IMR-90 (cell line): ENCODE data around the gene GLRA3. TPM values are rescaled to one million over a fixed set of nuclear protein-coding genes. Genes with fewer than 3 reads are reported as not detected.

ENCODE experiments used
- ATAC-seq: fragments of 200-7000 bp; cut with Tn5 transposase; 2 replicates; pipeline ENCODE4 v1.9.1; 2020; ENCODE audit warnings: low read depth, mild to moderate bottlenecking, moderate library complexity
- BruUV-seq: library from RNA; stranded (reverse); fragments of 400-500 nt; replicated peaks from 2 replicates; lab custom pipeline; 2021; lab: Mats Ljungman, UMichigan
- CTCF ChIA-PET: fragments of 300-600 bp; formaldehyde crosslinking; extraction: SDS; loops from one replicate; lab custom pipeline; 2021; ENCODE audit warnings: antibody characterized with exemption; lab: Yijun Ruan, JAX
- POLR2A ChIA-PET: fragments of 300-600 bp; sonication (Branson Sonifier 250); formaldehyde crosslinking; loops from one replicate; lab custom pipeline; 2022; ENCODE audit warnings: antibody characterized with exemption; ENCODE audit not compliant: unreplicated experiment; lab: Charles Lee
- DNase-seq: peaks from one replicate; pipeline ENCODE4 v3.0.0; 2013
- H2AFZ ChIP-seq: replicated peaks from 2 replicates; pipeline ENCODE3; 2013; ENCODE audit warnings: low read length, mild to moderate bottlenecking; ENCODE audit not compliant: poor library complexity
- H2AK5ac ChIP-seq: 2 replicates; pipeline ENCODE4 v1.6.1; 2013; ENCODE audit warnings: low read depth, low read length, inconsistent platforms
- H2AK9ac ChIP-seq: replicated peaks from 2 replicates; pipeline ENCODE3; 2013; ENCODE audit warnings: mild to moderate bottlenecking, low read depth, low read length, moderate library complexity; ENCODE audit not compliant: poor library complexity
- H2BK120ac ChIP-seq: 2 replicates; pipeline ENCODE4 v1.6.1; 2013; ENCODE audit warnings: low read depth, low read length, inconsistent platforms
- H2BK15ac ChIP-seq: 3 replicates; pipeline ENCODE4 v1.6.1; 2013; ENCODE audit warnings: low read depth, low read length, inconsistent platforms
- H2BK20ac ChIP-seq: 2 replicates; pipeline ENCODE4 v1.6.1; 2013; ENCODE audit warnings: low read depth, mild to moderate bottlenecking, inconsistent platforms, low read length, moderate library complexity
- H2BK5ac ChIP-seq: 2 replicates; pipeline ENCODE4 v1.6.1; 2013; ENCODE audit warnings: mild to moderate bottlenecking, low read depth, low read length, inconsistent platforms; ENCODE audit not compliant: poor library complexity, severe bottlenecking
- H3K14ac ChIP-seq: replicated peaks from 2 replicates; pipeline ENCODE4 v1.6.1; 2013; ENCODE audit warnings: low read depth, low read length, inconsistent platforms
- H3K18ac ChIP-seq: 2 replicates; pipeline ENCODE4 v1.6.1; 2013; ENCODE audit warnings: low read depth, low read length, control low read depth
- H3K23ac ChIP-seq: 2 replicates; pipeline ENCODE4 v1.6.1; 2013; ENCODE audit warnings: low read depth, low read length, inconsistent platforms
- H3K27ac ChIP-seq: 2 replicates; pipeline ENCODE4 v1.5.1; 2013; ENCODE audit warnings: mild to moderate bottlenecking, control low read depth, low read length; ENCODE audit not compliant: insufficient read depth
- H3K27me3 ChIP-seq: 2 replicates; pipeline ENCODE4 v1.6.1; 2013; ENCODE audit warnings: low read length; ENCODE audit not compliant: control insufficient read depth, insufficient read depth
- H3K36me3 ChIP-seq: 2 replicates; pipeline ENCODE4 v1.6.1; 2013; ENCODE audit warnings: low read length, mixed read lengths; ENCODE audit not compliant: control insufficient read depth, insufficient read depth
- H3K4ac ChIP-seq: 2 replicates; pipeline ENCODE4 v1.6.1; 2013; ENCODE audit warnings: low read depth, low read length, inconsistent platforms
- H3K4me1 ChIP-seq: 2 replicates; pipeline ENCODE4 v1.6.1; 2013; ENCODE audit warnings: low read length, mixed read lengths; ENCODE audit not compliant: control insufficient read depth, insufficient read depth
- H3K4me2 ChIP-seq: 2 replicates; pipeline ENCODE4 v1.6.1; 2013; ENCODE audit warnings: low read depth, mild to moderate bottlenecking, control low read depth, low read length, moderate library complexity
- H3K4me3 ChIP-seq: 2 replicates; pipeline ENCODE4 v1.5.1; 2013; ENCODE audit warnings: low read depth, mild to moderate bottlenecking, control low read depth, low read length, moderate library complexity; ENCODE audit not compliant: insufficient read depth
- H3K56ac ChIP-seq: 2 replicates; pipeline ENCODE4 v1.6.1; 2013; ENCODE audit warnings: low read length, inconsistent platforms; ENCODE audit not compliant: insufficient read depth; ENCODE audit errors: extremely low read depth
- H3K79me1 ChIP-seq, 2 experiments: 2 replicates each; pipeline ENCODE4 v1.6.1; 2013; ENCODE audit warnings: low read length in 2 of 2, inconsistent platforms in 1 of 2, low read depth in 1 of 2
- H3K9ac ChIP-seq: 2 replicates; pipeline ENCODE4 v1.6.1; 2013; ENCODE audit warnings: low read depth, low read length, control low read depth
- H3K9me1 ChIP-seq: 2 replicates; pipeline ENCODE4 v1.6.1; 2013; ENCODE audit warnings: low read length, inconsistent platforms; ENCODE audit not compliant: insufficient read depth
- H3K9me3 ChIP-seq: 2 replicates; pipeline ENCODE4 v1.6.1; 2013; ENCODE audit warnings: low read length; ENCODE audit not compliant: control insufficient read depth, insufficient read depth
- H4K20me1 ChIP-seq: 2 replicates; pipeline ENCODE4 v1.6.1; 2013; ENCODE audit warnings: low read length, inconsistent platforms; ENCODE audit not compliant: insufficient read depth
- H4K5ac ChIP-seq: 2 replicates; pipeline ENCODE4 v1.6.1; 2013; ENCODE audit warnings: mild to moderate bottlenecking, low read depth, low read length, control low read depth
- H4K8ac ChIP-seq, 2 experiments: 2 replicates each; pipeline ENCODE4 v1.6.1; 2013; ENCODE audit warnings: low read depth in 2 of 2, low read length in 2 of 2, control low read depth in 1 of 2, inconsistent platforms in 1 of 2
- H4K91ac ChIP-seq: 2 replicates; pipeline ENCODE4 v1.6.1; 2013; ENCODE audit warnings: low read depth, low read length, inconsistent platforms; ENCODE audit not compliant: insufficient read depth
- BHLHE40 ChIP-seq: fragments of 150-350 bp; IDR thresholded peaks from 2 replicates; pipeline ENCODE4 v1.6.1; 2016; ENCODE audit warnings: mild to moderate bottlenecking, low read depth, low read length
- CEBPB ChIP-seq: IDR thresholded peaks from 2 replicates; pipeline ENCODE4 v1.6.1; 2012; ENCODE audit warnings: low read depth, low read length, improper control_type of control experiment
- CHD1 ChIP-seq: IDR thresholded peaks from 2 replicates; pipeline ENCODE4 v1.6.1; 2012; ENCODE audit warnings: low read depth, low read length, improper control_type of control experiment
- CTCF ChIP-seq: conservative IDR thresholded peaks from 2 replicates; pipeline ENCODE4 v1.5.1; 2012; ENCODE audit warnings: mild to moderate bottlenecking, low read depth, low read length, improper control_type of control experiment
- ELK1 ChIP-seq: fragments of 150-350 bp; IDR thresholded peaks from 2 replicates; pipeline ENCODE4 v1.6.1; 2016; ENCODE audit warnings: low read depth, mild to moderate bottlenecking, low read length, moderate library complexity, borderline replicate concordance
- FOS ChIP-seq: fragments of 150-350 bp; IDR thresholded peaks from 2 replicates; pipeline ENCODE4 v1.6.1; 2016; ENCODE audit warnings: low read depth, low read length
- MAFK ChIP-seq: IDR thresholded peaks from 2 replicates; pipeline ENCODE4 v1.6.1; 2012; ENCODE audit warnings: low read depth, low read length, improper control_type of control experiment
- MAZ ChIP-seq: IDR thresholded peaks from 2 replicates; pipeline ENCODE4 v1.6.1; 2012; ENCODE audit warnings: low read depth, mild to moderate bottlenecking, low read length, improper control_type of control experiment, moderate library complexity, borderline replicate concordance
- MXI1 ChIP-seq: IDR thresholded peaks from 2 replicates; pipeline ENCODE4 v1.6.1; 2012; ENCODE audit warnings: low read depth, mild to moderate bottlenecking, low read length, moderate library complexity, borderline replicate concordance
- NFE2L2 ChIP-seq: fragments of 150-350 bp; IDR thresholded peaks from 2 replicates; pipeline ENCODE4 v1.6.1; 2016; ENCODE audit warnings: low read depth, mild to moderate bottlenecking, low read length
- POLR2A ChIP-seq: IDR thresholded peaks from 2 replicates; pipeline ENCODE4 v1.6.1; 2012; ENCODE audit warnings: mild to moderate bottlenecking, low read depth, low read length
- RAD21 ChIP-seq: IDR thresholded peaks from 2 replicates; pipeline ENCODE4 v1.6.1; 2012; ENCODE audit warnings: low read length, improper control_type of control experiment
- RCOR1 ChIP-seq: IDR thresholded peaks from 2 replicates; pipeline ENCODE4 v1.6.1; 2012; ENCODE audit warnings: mild to moderate bottlenecking, low read length, improper control_type of control experiment; ENCODE audit not compliant: insufficient replicate concordance
- RFX5 ChIP-seq: IDR thresholded peaks from 2 replicates; pipeline ENCODE4 v1.8.0; 2012; ENCODE audit warnings: low read depth, mild to moderate bottlenecking, low read length, moderate library complexity
- SMC3 ChIP-seq: fragments of 150-350 bp; IDR thresholded peaks from 2 replicates; pipeline ENCODE4 v1.6.1; 2016; ENCODE audit warnings: low read depth, mild to moderate bottlenecking, antibody characterized with exemption, low read length, moderate library complexity
- USF2 ChIP-seq: fragments of 150-350 bp; IDR thresholded peaks from 2 replicates; pipeline ENCODE4 v1.6.1; 2017; ENCODE audit warnings: mild to moderate bottlenecking, antibody characterized with exemption, low read length, low read depth
- WGBS, 2 experiments: methylation state at CpG; one replicate each; pipeline versions ENCODE4 v1.1.5 to v1.1.7; 2013; ENCODE audit warnings: missing lambda C conversion rate in 2 of 2; ENCODE audit not compliant: insufficient read length in 1 of 2; ENCODE audit errors: extremely low coverage in 2 of 2; 5-methylcytosine and 5-hydroxymethylcytosine counted together
- dilution Hi-C: fragments of 300-500 bp; cut with HindIII; formaldehyde crosslinking; loops from one replicate; pipeline ENCODE4 v1.14.3; 2018; ENCODE audit warnings: low sequenced_read_pairs; ENCODE audit not compliant: unreplicated experiment
- in situ Hi-C: fragments of 300-500 bp; cut with MboI; formaldehyde crosslinking; loops from 3 replicates; pipeline ENCODE4 v1.14.3; 2019; ENCODE audit warnings: low sequenced_read_pairs, inconsistent platforms, mixed read lengths
- intact Hi-C: fragments of 100-400 bp; cut with micrococcal nuclease; formaldehyde crosslinking; loops from 2 replicates; pipeline ENCODE4 v1.10.0; 2022
- polyA plus RNA-seq, 3 experiments: library from polyadenylated mRNA; depleted of rRNA; stranded (reverse); fragments of >200 nt; gene quantifications; 2 replicates each; pipeline ENCODE4 v1.2.3, GENCODE V29; 2012; ENCODE audit warnings: low replicate concordance in 1 of 3
- total RNA-seq: library from RNA; depleted of rRNA; stranded (reverse); fragments of >200 nt; gene quantifications from 2 replicates; pipeline ENCODE4 v1.2.3, GENCODE V29; 2012

GLRA3 gene
- total and polyA plus RNA-seq, 2 of the 4 experiments (the other 2 are of a cell fraction), result not detected

- Histone ChIP-seq H2AK9ac (no peak overlapping the region), H3K4me2 (no peak overlapping the region), H4K20me1 (no peaks in the 10 kb centered on the region), H2BK120ac (no peak overlapping the region), H3K79me1 (no peaks in the 10 kb centered on the region), H3K18ac (no peak overlapping the region), H3K9ac (no peak overlapping the region), H3K23ac (no peak overlapping the region), H2BK20ac (no peak overlapping the region), H2AFZ (no peak overlapping the region), H2BK15ac (no peak overlapping the region), H4K5ac (no peak overlapping the region), H3K56ac (no peak overlapping the region), H3K4me1 (no peaks in the 10 kb centered on the region), H2BK5ac (no peak overlapping the region), H3K27me3 (no peaks in the 10 kb centered on the region), H3K9me1 (no peaks in the 10 kb centered on the region), H3K4ac (no peak overlapping the region), H4K8ac (no peak overlapping the region), H3K9me3 (no peaks in the 10 kb centered on the region; the same call in 1 of the 2 replicates), H3K14ac (no peak overlapping the region), H2AK5ac (no peak overlapping the region), H4K91ac (no peak overlapping the region), H3K27ac (no peak overlapping the region), H3K4me3 (no peak overlapping the region), H3K36me3 (no peaks in the 10 kb centered on the region)
- WGBS, 2 experiments, result no CpG with 5 or more reads among the region's 2 CpGs
- in situ Hi-C loops (no loop called here), intact Hi-C loops (no loop called here), dilution Hi-C loops (no loop called here)
- BruUV-seq, result no TSS peak
- ChIA-PET CTCF (no interaction called here), POLR2A (no interaction called here)
- ATAC-seq, result no peak
- DNase-seq, result no peak
- no peak for TF ChIP-seq POLR2A
- no peak for TF ChIP-seq SMC3
- TF ChIP-seq MAFK, result no peak
- no peak for TF ChIP-seq BHLHE40
- TF ChIP-seq CEBPB, result no peak
- TF ChIP-seq NFE2L2, result no peak
- TF ChIP-seq CTCF, result no peak
- TF ChIP-seq RFX5, result no peak
- TF ChIP-seq MAZ, result no peak
- TF ChIP-seq USF2, result no peak
- TF ChIP-seq FOS, result no peak
- no peak for TF ChIP-seq RCOR1
- TF ChIP-seq RAD21, result no peak
- TF ChIP-seq ELK1, result no peak
- no peak for TF ChIP-seq CHD1
- no peak for TF ChIP-seq MXI1
These were observed 20.9 kb downstream of the GLRA3 start for GRCh38 chr4:174808119-174808518.
